GM12878 (cell line): Measurements from ENCODE around the gene NXNL1. TPM values are rescaled to one million over a fixed set of nuclear protein-coding genes. Genes with fewer than 3 reads are reported as not detected.
A peak's percentile ranks its signal among the peaks of the same experiment; 100 is the strongest.

Source experiments
- ATAC-seq: fragments of 200-7000 bp; cut with Tn5 transposase; 3 replicates; pipeline ENCODE4 v1.9.1; 2020; ENCODE audit warnings: mild to moderate bottlenecking, moderate library complexity
- BruUV-seq: library from RNA; stranded (reverse); fragments of 400-500 nt; replicated peaks from 2 replicates; lab custom pipeline; 2021; lab: Mats Ljungman, UMichigan
- CTCF ChIA-PET: fragments of 300-600 bp; sonication (Branson Sonifier 250); formaldehyde crosslinking; extraction: SDS; loops from one replicate; lab custom pipeline; 2021; ENCODE audit warnings: inconsistent platforms; lab: Yijun Ruan, JAX
- POLR2A ChIA-PET: fragments of 350-600 bp; formaldehyde crosslinking; extraction: SDS; loops from one replicate; lab custom pipeline; 2021; ENCODE audit warnings: inconsistent platforms; lab: Charles Lee
- RAD21 ChIA-PET: fragments of 300-600 bp; sonication (Branson Sonifier 250); formaldehyde crosslinking; loops from one replicate; lab custom pipeline; 2023; ENCODE audit warnings: antibody characterized with exemption; ENCODE audit not compliant: unreplicated experiment; lab: Charles Lee
- SMC1A ChIA-PET: fragments of 300-600 bp; sonication (Branson Sonifier 250); formaldehyde crosslinking; loops from one replicate; lab custom pipeline; 2023; ENCODE audit not compliant: unreplicated experiment, uncharacterized antibody; lab: Charles Lee
- DNase-seq: peaks from one replicate; pipeline ENCODE4 v3.0.0-alpha.2; 2011; ENCODE audit warnings: low read depth, low spot score
- FAIRE-seq: peaks from 3 replicates; lab custom pipeline; 2011; peaks lifted over from hg19 to GRCh38; lab: Jason Lieb, UNC
- H2AFZ ChIP-seq: 2 replicates; pipeline ENCODE4 v1.6.0; 2011; ENCODE audit warnings: low read depth, low read length, control low read depth; ENCODE audit not compliant: control insufficient read depth
- H3K27ac ChIP-seq: 2 replicates; pipeline ENCODE4 v1.5.1; 2011; ENCODE audit warnings: control low read depth; ENCODE audit not compliant: control insufficient read depth, insufficient read depth
- H3K27me3 ChIP-seq, 2 experiments: replicated peaks in 1 of 2; 2 replicates each; pipeline versions ENCODE4 v1.6.0 to v1.6.1; 2011; ENCODE audit warnings: low read length in 1 of 2; ENCODE audit not compliant: control insufficient read depth in 2 of 2, insufficient read depth in 2 of 2
- H3K36me3 ChIP-seq, 2 experiments: 2 replicates each; pipeline ENCODE4 v1.5.1; 2011; ENCODE audit warnings: low read length in 1 of 2; ENCODE audit not compliant: control insufficient read depth in 2 of 2, insufficient read depth in 2 of 2
- H3K4me1 ChIP-seq: 2 replicates; pipeline ENCODE4 v1.6.1; 2011; ENCODE audit warnings: mild to moderate bottlenecking, low read length, moderate library complexity, mixed read lengths; ENCODE audit not compliant: control insufficient read depth, insufficient read depth
- H3K4me2 ChIP-seq: 2 replicates; pipeline ENCODE4 v1.6.0; 2011; ENCODE audit warnings: control low read depth; ENCODE audit not compliant: control insufficient read depth, insufficient read depth
- H3K4me3 ChIP-seq: fragments of 200-600 bp; sonication (generic); 2 replicates; pipeline ENCODE4 v1.5.1; 2016
- H3K79me2 ChIP-seq: 2 replicates; pipeline ENCODE4 v1.6.0; 2011; ENCODE audit warnings: low read length; ENCODE audit not compliant: control insufficient read depth, insufficient read depth
- H3K9ac ChIP-seq: 2 replicates; pipeline ENCODE4 v1.8.0; 2011; ENCODE audit warnings: low read length, control low read depth, mixed read lengths; ENCODE audit not compliant: control insufficient read depth, insufficient read depth
- H3K9me3 ChIP-seq: replicated peaks from 3 replicates; pipeline ENCODE4 v1.5.1; 2011; ENCODE audit warnings: mild to moderate bottlenecking, low read length; ENCODE audit not compliant: control insufficient read depth, insufficient read depth
- H4K20me1 ChIP-seq: 2 replicates; pipeline ENCODE4 v1.6.0; 2011; ENCODE audit not compliant: control insufficient read depth, insufficient read depth
- EZH2 ChIP-seq: IDR thresholded peaks from 2 replicates; pipeline ENCODE4 v1.6.1; 2012; ENCODE audit warnings: low read depth, mild to moderate bottlenecking, control low read depth, inconsistent platforms, low read length, borderline replicate concordance; ENCODE audit not compliant: control insufficient read depth
- HDGF ChIP-seq: fragments of 450-650 bp; IDR thresholded peaks from 2 replicates; pipeline ENCODE4 v1.6.1; 2016; ENCODE audit warnings: antibody characterized with exemption
- KDM1A ChIP-seq: fragments of 200-600 bp; sonication (generic); IDR thresholded peaks from 2 replicates; pipeline ENCODE4 v1.6.1; 2016; ENCODE audit warnings: borderline replicate concordance
- MEF2A ChIP-seq: IDR thresholded peaks from 2 replicates; pipeline ENCODE4 v1.6.1; 2011; ENCODE audit warnings: low read depth, mild to moderate bottlenecking, low read length, moderate library complexity; ENCODE audit not compliant: insufficient read depth
- RELB ChIP-seq: fragments of 450-650 bp; IDR thresholded peaks from 2 replicates; pipeline ENCODE4 v1.6.1; 2017; ENCODE audit warnings: low read depth, mild to moderate bottlenecking, moderate library complexity
- SREBF2 ChIP-seq: IDR thresholded peaks from 2 replicates; pipeline ENCODE4 v1.6.1; 2012; ENCODE audit warnings: mild to moderate bottlenecking, low read length
- TCF12 ChIP-seq: IDR thresholded peaks from 2 replicates; pipeline ENCODE4 v1.6.1; 2011; ENCODE audit warnings: low read depth, mild to moderate bottlenecking, low read length
- WGBS: methylation state at CpG from one replicate; pipeline ENCODE4 v1.1.6; 2016; ENCODE audit warnings: low lambda C conversion rate; ENCODE audit not compliant: insufficient replicate concordance, insufficient coverage; ENCODE audit errors: missing lambda C conversion rate; 5-methylcytosine and 5-hydroxymethylcytosine counted together
- in situ Hi-C: fragments of 300-500 bp; cut with MboI; formaldehyde crosslinking; loops from 9 replicates; pipeline ENCODE4 v1.14.3; 2018; ENCODE audit warnings: mixed read lengths
- intact Hi-C: fragments of 100-400 bp; cut with micrococcal nuclease; formaldehyde crosslinking; loops from one replicate; pipeline ENCODE4 v1.14.2; 2022; ENCODE audit not compliant: unreplicated experiment
- polyA plus RNA-seq, 11 experiments: library from polyadenylated mRNA; depleted of rRNA in 4 of 11; unstranded in 6 of 11; stranded (reverse) in 5 of 11; fragments of >200 nt; fragmentation: Nextera tagmentation in 4 of 11; fragmentation: Illumina TruSeq in 1 of 11; extraction: Ambion mirVana in 4 of 11; extraction: Trizol in 1 of 11; gene quantifications; 1 replicate in 1 of 11; 2 replicates in 10 of 11; pipeline versions ENCODE4 v1.2.1 to v1.2.3, GENCODE V29; 2011 to 2016; ENCODE audit warnings: inconsistent platforms in 2 of 11, missing spikeins in 2 of 11, low read depth in 1 of 11
- total RNA-seq, 4 experiments: library from RNA; depleted of rRNA in 3 of 4; stranded (reverse); fragments of >200 nt in 3 of 4; fragmentation: Illumina TruSeq in 1 of 4; extraction: Trizol in 1 of 4; gene quantifications; 2 replicates each; pipeline versions ENCODE4 v1.2.1 to v1.2.3, GENCODE V29; 2013 to 2021

Gene NXNL1
- total and polyA plus RNA-seq, 10 of the 15 experiments (the other 5 are each of a cell fraction or from before 2014, with no cell fraction given), result not detected

DNA sequence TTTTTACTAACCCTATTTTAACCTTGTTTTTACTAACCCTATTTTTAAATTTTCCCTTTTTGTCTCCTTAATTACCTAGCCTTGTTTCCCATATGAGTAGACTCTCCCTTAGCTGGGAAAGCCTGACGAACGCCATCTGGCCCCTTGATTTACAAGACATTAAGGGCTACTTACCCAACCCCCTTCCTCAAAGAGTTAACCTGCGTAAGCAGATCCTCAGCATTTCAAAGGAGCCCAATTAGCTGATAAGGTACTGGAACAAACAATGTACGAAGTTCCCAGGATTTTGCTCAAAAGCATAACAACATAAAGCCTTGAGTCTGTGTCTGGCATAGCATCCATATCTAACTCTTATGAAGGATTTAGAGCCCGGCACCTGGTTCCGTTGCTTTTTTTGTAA lies 45.6 kb downstream of the NXNL1 start:
- TSS peak; percentile 60 for BruUV-seq

More for the DNA sequence above, 45.6 kb downstream of the NXNL1 start:
- no peak for FAIRE-seq
- ATAC-seq, result no peak
- Histone ChIP-seq H3K4me3 (no peak overlapping the region), H2AFZ (no peak overlapping the region), H3K79me2 (peaks cover 2% of the 10 kb centered on the region), H3K27me3 (no peaks in the 10 kb centered on the region), H3K36me3 (peaks cover 0 to 25% of the 10 kb centered on the region in 2 experiments; a peak in 3 of 4 replicates), H3K9ac (no peak overlapping the region)
- SMC1A ChIA-PET, result no interaction called here
- POLR2A ChIA-PET, result no interaction called here
- intact Hi-C loops, result no loop called here
- WGBS, result 98% methylated on average over 6 of the region's 6 CpGs
- RAD21 ChIA-PET, result no interaction called here
- CTCF ChIA-PET, result interaction anchor here (0.7 kb wide), 1 partner anchor 54 kb away, joined by 3 read pairs; no protein-coding TSS in a partner anchor
- no peak for TF ChIP-seq EZH2
- TF ChIP-seq KDM1A, result no peak
- TF ChIP-seq TCF12, result no peak
- TF ChIP-seq SREBF2, result no peak
- TF ChIP-seq MEF2A, result no peak
- TF ChIP-seq HDGF, result no peak
- TF ChIP-seq RELB, result no peak
- TF ChIP-seq, all 136 proteins: peak for 0
- Histone ChIP-seq H3K4me2 (no peak overlapping the region), H3K9me3 (no peaks in the 10 kb centered on the region), H3K27ac (no peak overlapping the region), H3K4me1 (no peaks in the 10 kb centered on the region), H4K20me1 (no peaks in the 10 kb centered on the region; the same call in 1 of the 2 replicates)
- in situ Hi-C loops, result no loop called here
- DNase-seq, result no peak
